GM23248 (cell line): ENCODE measurements around the gene CLEC4A.

ENCODE experiments used
- EZH2 ChIP-seq: fragments of 200-600 bp; sonication (generic); IDR thresholded peaks from 2 replicates; pipeline ENCODE4 v1.6.1; 2018; ENCODE audit warnings: antibody characterized with exemption, mild to moderate bottlenecking; ENCODE audit not compliant: insufficient read depth, poor library complexity, severe bottlenecking
- EZH2phosphoT487 ChIP-seq: fragments of 200-600 bp; sonication (generic); IDR thresholded peaks from 2 replicates; pipeline ENCODE4 v1.6.1; 2018; ENCODE audit warnings: antibody characterized with exemption, moderate library complexity, mild to moderate bottlenecking, low read depth; ENCODE audit not compliant: insufficient read depth

DNA sequence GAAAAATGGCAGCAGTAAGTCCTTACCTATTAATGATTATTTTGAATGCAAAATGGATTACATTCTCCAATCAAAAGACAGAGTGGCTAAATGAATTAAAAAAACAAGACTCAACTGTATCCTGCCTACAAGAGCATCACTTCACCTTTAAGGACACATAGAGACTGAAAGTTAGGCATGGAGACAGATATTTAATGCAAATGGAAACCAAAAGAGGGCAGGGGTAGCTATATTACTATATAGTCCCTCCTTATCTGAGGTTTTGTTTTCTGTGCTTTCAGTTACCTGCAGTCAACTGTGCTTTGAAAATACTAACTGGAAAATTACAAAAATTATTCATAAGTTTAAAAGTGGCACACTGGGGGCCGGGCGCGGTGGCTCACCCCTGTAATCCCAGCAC is 24.2 kb upstream of the CLEC4A start:
- no peak for TF ChIP-seq EZH2
- TF ChIP-seq EZH2phosphoT487, result no peak
